Upper lobe of left lung (tissue), 6 donors: Measurements from ENCODE around the gene PSG5. TPM values are rescaled to one million over a fixed set of nuclear protein-coding genes. Genes with fewer than 3 reads are reported as not detected.
"Not testable (repeated sequence)": the region's sequence is repeated elsewhere in the genome, so short reads cannot be mapped to it uniquely, and the experiment has no call there.

Experiments used
- ATAC-seq, 2 donors: fragments of 200-7000 bp; cut with Tn5 transposase; one replicate each; pipeline ENCODE4 v1.9.1; 2022; ENCODE audit warnings: mild to moderate bottlenecking in 2 of 2, moderate library complexity in 2 of 2; ENCODE audit not compliant: low FRiP score in 2 of 2
- DNase-seq, 2 donors: peaks; one replicate each; pipeline ENCODE4 v3.0.0-alpha.2; 2019 to 2020
- H3K27ac ChIP-seq, 4 donors: fragments of 200-600 bp; sonication (generic); one replicate each; pipeline ENCODE4 v1.5.1; 2016 to 2019
- H3K27me3 ChIP-seq, 4 donors: fragments of 200-600 bp; sonication (generic); one replicate each; pipeline ENCODE4 v1.5.1; 2017 to 2019
- H3K36me3 ChIP-seq, 4 donors: fragments of 200-600 bp; sonication (generic); one replicate each; pipeline ENCODE4 v1.5.1; 2016 to 2019
- H3K4me1 ChIP-seq, 4 donors: fragments of 200-600 bp; sonication (generic); one replicate each; pipeline ENCODE4 v1.5.1; 2018 to 2019
- H3K4me3 ChIP-seq, 4 donors: fragments of 200-600 bp; sonication (generic); one replicate each; pipeline ENCODE4 v1.5.1; 2017 to 2019; ENCODE audit warnings: mild to moderate bottlenecking in 2 of 4, moderate library complexity in 1 of 4
- H3K9me3 ChIP-seq, 4 donors: fragments of 200-600 bp; sonication (generic); one replicate each; pipeline ENCODE4 v1.5.1; 2018 to 2019
- WGBS, 2 donors: methylation state at CpG; one replicate each; pipeline ENCODE4 v1.1.5; 2017 to 2018; 5-methylcytosine and 5-hydroxymethylcytosine counted together
- total RNA-seq, 6 donors: library from RNA; depleted of rRNA in 4 of 6; stranded (reverse); fragments of >200 nt in 4 of 6; gene quantifications; one replicate each; pipeline versions ENCODE4 v1.1.0 to v1.2.1, GENCODE V29; 2016 to 2021
- TF ChIP-seq, protein P1 (sequence below), 6 experiments: fragments of 450-650 bp in 4 of 6; fragments of 200-600 bp in 2 of 6; sonication (generic) in 2 of 6; IDR thresholded peaks; one replicate each; pipeline ENCODE4 v1.5.1; 2016 to 2019; ENCODE audit warnings: antibody characterized with exemption in 6 of 6
- donor health status: DM: no; HTN: no; CAD: no; lungs with moderate emphysema.
- donor health status: DM: no; HTN: yes; CAD: no; lungs with severe emphysema.

PSG5 gene
- total RNA-seq, 6 donors from 2014 or later, result not detected

DNA sequence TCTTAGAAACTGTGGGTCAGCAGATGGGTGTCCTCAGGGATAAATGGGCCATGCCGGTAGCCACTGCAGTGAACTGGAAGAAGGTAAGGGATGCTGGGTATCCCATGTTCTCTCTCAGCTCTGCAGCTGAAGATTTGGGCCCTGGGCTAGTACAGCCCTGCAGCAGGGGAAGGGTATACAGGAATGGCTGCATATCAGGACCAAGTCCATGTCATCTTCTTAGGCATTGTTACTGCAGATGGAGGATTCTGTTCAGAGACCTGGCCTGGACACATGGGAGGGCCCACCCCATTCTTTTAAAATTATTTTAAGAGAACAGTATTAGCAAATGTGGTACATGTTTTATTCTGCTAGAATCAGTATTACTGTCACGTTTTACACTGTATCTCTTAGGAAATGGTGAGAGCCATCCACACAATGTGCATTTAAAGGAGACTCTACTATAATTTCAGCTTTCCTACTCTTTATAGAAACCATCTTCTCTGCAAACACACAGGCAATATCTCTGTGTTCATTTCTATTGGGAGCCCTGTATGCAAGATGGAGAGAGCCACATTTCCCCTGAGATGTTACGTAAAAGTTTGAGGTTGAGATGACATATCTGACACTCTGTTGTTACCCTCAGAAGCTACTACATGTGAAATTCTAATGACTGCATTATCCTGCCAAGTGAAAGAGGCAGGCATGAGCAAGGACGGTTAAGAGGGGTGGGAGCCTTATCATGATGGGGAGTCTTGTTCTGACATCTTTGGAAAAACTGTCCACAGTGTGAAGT is 6.2 kb upstream of the PSG5 start:
- H3K9me3 ChIP-seq, H3K4me1 ChIP-seq, H3K4me3 ChIP-seq, H3K36me3 ChIP-seq, H3K27ac ChIP-seq, H3K27me3 ChIP-seq, ATAC-seq, DNase-seq: not testable (repeated sequence)
- WGBS, 2 donors, result 58 to 65% methylated on average over 4 of the region's 4 CpGs

DNA sequence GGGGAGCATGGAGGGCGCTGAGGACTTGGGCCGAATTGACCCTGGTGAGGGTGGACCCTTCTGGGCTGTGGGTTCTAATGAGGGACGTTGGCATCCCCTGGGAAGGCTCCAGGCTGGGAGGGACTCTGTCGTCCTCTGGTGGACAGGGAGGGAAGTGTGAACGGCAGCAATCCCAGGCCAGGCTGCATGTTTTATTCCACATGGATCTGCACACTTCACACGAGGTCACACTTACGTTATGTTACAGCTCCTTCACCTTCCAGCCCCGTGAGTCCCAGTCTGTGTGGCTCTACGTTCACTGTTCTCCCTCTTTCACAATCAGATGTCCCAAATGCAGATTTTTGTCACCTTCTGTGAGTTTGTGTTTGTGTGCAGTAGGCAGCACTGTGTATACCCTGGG is 1.8 kb upstream of the PSG5 start:
- not testable (repeated sequence) for H3K4me1 ChIP-seq, DNase-seq, H3K27me3 ChIP-seq, H3K36me3 ChIP-seq, H3K4me3 ChIP-seq, H3K27ac ChIP-seq, H3K9me3 ChIP-seq, ATAC-seq
- TF ChIP-seq, protein P1, sequence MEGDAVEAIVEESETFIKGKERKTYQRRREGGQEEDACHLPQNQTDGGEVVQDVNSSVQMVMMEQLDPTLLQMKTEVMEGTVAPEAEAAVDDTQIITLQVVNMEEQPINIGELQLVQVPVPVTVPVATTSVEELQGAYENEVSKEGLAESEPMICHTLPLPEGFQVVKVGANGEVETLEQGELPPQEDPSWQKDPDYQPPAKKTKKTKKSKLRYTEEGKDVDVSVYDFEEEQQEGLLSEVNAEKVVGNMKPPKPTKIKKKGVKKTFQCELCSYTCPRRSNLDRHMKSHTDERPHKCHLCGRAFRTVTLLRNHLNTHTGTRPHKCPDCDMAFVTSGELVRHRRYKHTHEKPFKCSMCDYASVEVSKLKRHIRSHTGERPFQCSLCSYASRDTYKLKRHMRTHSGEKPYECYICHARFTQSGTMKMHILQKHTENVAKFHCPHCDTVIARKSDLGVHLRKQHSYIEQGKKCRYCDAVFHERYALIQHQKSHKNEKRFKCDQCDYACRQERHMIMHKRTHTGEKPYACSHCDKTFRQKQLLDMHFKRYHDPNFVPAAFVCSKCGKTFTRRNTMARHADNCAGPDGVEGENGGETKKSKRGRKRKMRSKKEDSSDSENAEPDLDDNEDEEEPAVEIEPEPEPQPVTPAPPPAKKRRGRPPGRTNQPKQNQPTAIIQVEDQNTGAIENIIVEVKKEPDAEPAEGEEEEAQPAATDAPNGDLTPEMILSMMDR (IDR thresholded peaks at IDR 0.05), result peak in 1 of 6 experiments; percentile 17
- whole genome bisulfite sequencing, 2 donors, result 64 to 95% methylated on average over 2 to 8 of the region's 9 CpGs

DNA sequence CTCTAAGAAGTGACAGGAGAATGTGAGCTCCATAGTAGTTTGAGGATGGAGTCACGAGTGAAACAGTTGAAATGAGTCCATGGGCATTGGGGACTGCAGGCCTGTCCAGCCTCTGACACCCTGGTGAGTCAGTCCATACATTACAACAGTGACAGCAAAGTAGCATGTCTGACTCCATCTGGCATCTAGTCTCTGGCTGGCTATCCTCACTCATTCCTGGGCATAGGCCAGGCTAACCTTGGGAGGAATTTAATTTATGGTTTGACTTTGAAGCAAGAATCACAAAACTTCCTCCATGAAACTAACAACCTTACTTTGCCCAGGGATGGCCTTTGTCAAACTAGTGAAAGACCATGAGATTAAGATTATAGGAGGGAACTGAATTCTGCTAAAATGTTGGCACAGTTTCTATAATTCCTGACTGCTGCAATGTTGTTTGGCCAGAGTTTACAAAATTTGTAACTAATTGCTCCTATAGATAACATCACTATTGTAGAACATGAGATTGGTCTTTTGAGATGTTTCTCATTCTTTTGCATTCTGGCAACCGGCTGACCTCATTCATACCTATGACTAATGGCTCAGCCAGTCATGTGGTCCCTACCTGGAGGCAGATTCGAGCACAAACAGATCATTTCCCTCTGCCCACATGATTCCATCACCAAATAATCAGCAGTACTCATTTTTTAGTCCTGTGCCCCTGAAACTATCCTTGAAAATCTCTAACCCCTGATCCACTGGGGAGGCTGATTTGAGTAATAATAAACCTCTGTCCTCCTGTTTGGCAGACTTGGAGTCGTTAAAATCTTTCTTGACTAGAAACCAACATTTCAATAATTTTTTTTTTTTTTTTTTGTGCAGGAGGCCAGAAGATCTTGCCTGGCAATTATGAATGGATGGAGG is 4.2 kb downstream of the PSG5 start:
- 75% methylated on average over 4 of the region's 4 CpGs for WGBS, 2 donors
- H3K36me3 ChIP-seq, H3K9me3 ChIP-seq, H3K27ac ChIP-seq, H3K4me1 ChIP-seq, H3K4me3 ChIP-seq, ATAC-seq, DNase-seq, H3K27me3 ChIP-seq: not testable (repeated sequence)

DNA sequence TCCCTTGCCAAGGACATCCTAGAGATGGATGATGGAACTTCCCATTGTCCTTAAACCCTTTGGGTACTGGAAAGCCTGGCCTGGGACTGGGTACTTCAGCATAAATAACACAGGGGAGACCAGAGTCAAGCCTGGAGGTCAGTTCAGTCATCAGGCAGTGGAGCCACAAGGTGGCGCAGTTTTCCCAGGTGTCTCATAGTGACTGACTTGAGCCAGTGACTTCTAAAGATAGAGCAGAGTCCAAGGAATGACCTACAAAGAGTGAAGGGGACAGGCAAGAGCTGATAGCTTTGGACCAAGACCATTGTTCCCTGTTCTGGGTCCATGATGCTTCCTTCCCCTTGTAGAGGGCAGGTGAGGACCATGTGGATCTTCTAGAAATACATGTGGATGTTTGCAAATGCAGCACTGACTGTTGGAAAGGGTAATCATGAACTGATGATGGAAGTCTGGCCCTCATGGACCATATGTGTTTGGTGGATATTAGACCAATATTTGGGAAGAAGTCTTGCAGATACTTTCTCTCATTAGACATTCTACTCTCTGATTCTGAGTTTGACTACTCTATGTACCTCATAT is 6.7 kb downstream of the PSG5 start:
- not testable (repeated sequence) for H3K27me3 ChIP-seq, DNase-seq, H3K4me3 ChIP-seq, H3K36me3 ChIP-seq, H3K4me1 ChIP-seq, H3K27ac ChIP-seq, H3K9me3 ChIP-seq, ATAC-seq
- TF ChIP-seq, protein P1 (IDR thresholded peaks at IDR 0.05), result peak in 1 of 6 experiments; percentile 12
- WGBS, 2 donors, result 7% methylated on average over 1 of the region's 1 CpG; no CpG with 5 or more reads in 1 of the 2 donors

DNA sequence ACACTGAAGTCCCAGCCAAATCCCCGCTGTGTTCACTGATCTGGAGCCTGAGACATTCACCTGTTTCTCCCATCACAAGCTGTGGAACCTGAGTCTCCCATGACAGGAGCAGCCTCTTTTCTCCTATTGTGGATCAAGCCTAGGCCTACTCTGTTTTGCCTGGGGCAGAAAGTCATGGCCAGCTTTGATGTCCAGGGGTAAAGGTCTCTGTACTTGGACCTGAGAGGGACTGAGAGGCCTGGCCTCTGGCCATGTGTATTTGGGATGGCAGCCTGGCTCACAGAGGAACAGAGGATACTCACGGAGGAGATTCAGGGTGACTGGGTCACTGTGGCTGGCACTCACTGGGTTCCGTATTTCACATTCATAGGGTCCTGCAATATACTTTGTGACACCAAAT is 7.8 kb downstream of the PSG5 start:
- 90% methylated on average over 2 of the region's 3 CpGs; no CpG with 5 or more reads in 1 of the 2 donors for WGBS, 2 donors
- H3K27ac ChIP-seq, H3K4me1 ChIP-seq, H3K27me3 ChIP-seq, ATAC-seq, H3K9me3 ChIP-seq, DNase-seq, H3K36me3 ChIP-seq, H3K4me3 ChIP-seq: not testable (repeated sequence)

DNA sequence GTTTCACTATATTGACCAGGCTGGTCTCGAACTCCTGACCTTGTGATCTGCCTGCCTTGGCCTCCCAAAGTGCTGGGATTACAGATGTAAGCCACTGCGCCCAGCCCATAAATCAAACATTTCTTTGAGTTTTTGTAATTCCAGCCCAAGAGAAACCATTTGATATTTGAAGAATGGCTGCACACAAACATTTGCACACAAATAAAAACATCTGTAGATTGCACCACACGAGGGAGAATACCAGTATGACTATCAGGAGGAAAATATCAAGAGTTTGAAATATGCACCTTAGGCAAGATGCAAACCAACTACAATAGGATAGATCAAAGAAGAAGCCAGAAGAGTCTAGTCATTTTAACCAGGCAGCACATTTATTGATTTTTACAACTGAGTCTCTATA is 20.4 kb downstream of the PSG5 start:
- not testable (repeated sequence) for H3K9me3 ChIP-seq, DNase-seq, H3K36me3 ChIP-seq, H3K27me3 ChIP-seq, H3K27ac ChIP-seq, H3K4me3 ChIP-seq, ATAC-seq, H3K4me1 ChIP-seq
- 63 to 67% methylated on average over 3 of the region's 3 CpGs for whole genome bisulfite sequencing, 2 donors

DNA sequence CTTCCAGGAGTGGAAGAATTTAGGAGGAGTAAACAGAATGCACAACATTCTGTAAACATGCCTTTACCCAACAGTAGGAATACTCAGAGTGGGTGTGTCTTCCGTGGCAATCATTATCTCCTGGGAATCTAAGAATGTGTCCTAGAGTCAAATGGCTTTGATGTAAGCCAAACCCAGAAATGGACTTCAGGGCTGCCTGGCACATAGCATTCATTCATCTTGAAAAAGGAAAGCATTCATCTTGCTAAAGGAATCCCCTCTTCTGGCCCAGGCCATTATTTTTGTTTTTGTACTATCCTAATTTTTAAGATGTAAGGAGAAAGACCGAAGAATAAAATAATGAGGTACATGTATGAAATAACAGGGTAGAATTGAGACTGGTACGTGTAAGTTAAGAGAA is 23.2 kb downstream of the PSG5 start:
- not testable (repeated sequence) for H3K27ac ChIP-seq, H3K27me3 ChIP-seq, H3K4me3 ChIP-seq, H3K4me1 ChIP-seq, H3K36me3 ChIP-seq, H3K9me3 ChIP-seq, DNase-seq, ATAC-seq
- WGBS, 2 donors, result 62 to 65% methylated on average over 3 of the region's 3 CpGs

DNA sequence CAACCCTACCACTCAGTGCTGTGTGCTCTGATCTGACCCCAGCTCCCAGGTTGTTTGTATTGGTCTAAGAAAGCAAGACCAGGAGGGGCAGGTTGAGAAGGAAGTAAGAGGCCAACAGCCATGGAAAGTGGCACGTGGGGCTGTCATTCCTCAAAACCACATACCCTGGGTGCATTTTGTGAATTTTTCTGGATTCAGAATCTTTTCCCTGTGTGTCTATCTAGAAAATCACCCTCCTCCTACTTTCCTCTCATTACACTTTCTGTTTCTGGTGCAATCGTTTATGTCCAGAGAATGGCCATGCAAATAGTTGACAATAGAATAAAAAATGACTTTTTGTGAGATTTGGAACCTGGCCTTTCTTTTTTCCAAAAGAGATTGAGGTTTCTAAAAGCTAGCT is 24.1 kb downstream of the PSG5 start:
- DNase-seq, H3K9me3 ChIP-seq, H3K4me3 ChIP-seq, ATAC-seq, H3K4me1 ChIP-seq, H3K27ac ChIP-seq, H3K36me3 ChIP-seq, H3K27me3 ChIP-seq: not testable (repeated sequence)
- WGBS, 2 donors, result 35 to 41% methylated on average over 2 of the region's 2 CpGs
